ENCODE results near the gene CNTNAP2. TPM values are rescaled to one million over a fixed set of nuclear protein-coding genes. Genes with fewer than 3 reads are reported as not detected.
"Not testable (repeated sequence)": the region's sequence is repeated elsewhere in the genome, so short reads cannot be mapped to it uniquely, and the experiment has no call there.

CNTNAP2 gene
- total RNA-seq, 1 donor from 2014 or later = 1.2 TPM

- no peak for ATAC-seq
Observed at GRCh38 chr7:148391591-148391990, 2275.0 kb downstream of the CNTNAP2 start.

- no peak for ATAC-seq
Observed at GRCh38 chr7:148394582-148394981, 2278.0 kb downstream of the CNTNAP2 start.

- ATAC-seq = no peak
Observed at GRCh38 chr7:148395352-148395811, 2278.8 kb downstream of the CNTNAP2 start.

GRCh38 chr7:148395990-148396716, 2279.6 kb downstream of the CNTNAP2 start:
- ATAC-seq = no peak

GRCh38 chr7:148397056-148397455, 2280.5 kb downstream of the CNTNAP2 start:
- ATAC-seq = no peak

- no peak for ATAC-seq
Observed at GRCh38 chr7:148397551-148397950, 2280.9 kb downstream of the CNTNAP2 start.

GRCh38 chr7:148397985-148398384, 2281.4 kb downstream of the CNTNAP2 start:
- no peak for ATAC-seq

GRCh38 chr7:148398844-148399365, 2282.3 kb downstream of the CNTNAP2 start:
- peak; percentile 68 for ATAC-seq

- no peak for ATAC-seq
Observed at GRCh38 chr7:148400101-148400500, 2283.5 kb downstream of the CNTNAP2 start.

GRCh38 chr7:148402159-148402558, 2285.6 kb downstream of the CNTNAP2 start:
- ATAC-seq = no peak

GRCh38 chr7:148403466-148403993, 2286.9 kb downstream of the CNTNAP2 start:
- no peak for ATAC-seq

GRCh38 chr7:148408307-148408706, 2291.7 kb downstream of the CNTNAP2 start:
- ATAC-seq = peak; percentile 69

- ATAC-seq = no peak
Observed at GRCh38 chr7:148410905-148411304, 2294.3 kb downstream of the CNTNAP2 start.

GRCh38 chr7:148412691-148413090, 2296.1 kb downstream of the CNTNAP2 start:
- ATAC-seq = no peak

- no peak for ATAC-seq
Observed at GRCh38 chr7:148419856-148420832, 2303.5 kb downstream of the CNTNAP2 start.

GRCh38 chr7:148422030-148422429, 2305.4 kb downstream of the CNTNAP2 start:
- ATAC-seq = no peak

- ATAC-seq = not testable (repeated sequence)
Observed at GRCh38 chr7:148426393-148426792, 2309.8 kb downstream of the CNTNAP2 start.

- not testable (repeated sequence) for ATAC-seq
Observed at GRCh38 chr7:148430690-148431089, 2314.1 kb downstream of the CNTNAP2 start.

- no peak for ATAC-seq
Observed at GRCh38 chr7:148433521-148434180, 2317.1 kb downstream of the CNTNAP2 start.

- no peak for ATAC-seq
Observed at GRCh38 chr7:148434181-148434757, 2317.7 kb downstream of the CNTNAP2 start.

GRCh38 chr7:148434887-148435286, 2318.3 kb downstream of the CNTNAP2 start:
- no peak for ATAC-seq

- ATAC-seq = no peak
Observed at GRCh38 chr7:148435715-148436114, 2319.1 kb downstream of the CNTNAP2 start.
